Measurements from ENCODE around the gene CASK. TPM values are rescaled to one million over a fixed set of nuclear protein-coding genes. Genes with fewer than 3 reads are reported as not detected.

The CASK gene
- total RNA-seq, 1 experiment from 2014 or later = 29.4 TPM

- H4K20me1 ChIP-seq (ENCODE audit: insufficient read depth) = no peaks in the 10 kb centered on the region
- no peak for DNase-seq
- no peaks in the 10 kb centered on the region for H3F3A ChIP-seq (ENCODE audit: insufficient read depth, low read depth)
- no peaks in the 10 kb centered on the region for H3K27me3 ChIP-seq (ENCODE audit: insufficient read depth, low read depth)
- no peaks in the 10 kb centered on the region for H3K9me2 ChIP-seq (ENCODE audit: insufficient read depth)
- H3K27ac ChIP-seq = no peak within 1 kb of the TSS
- intact Hi-C loops (cut with micrococcal nuclease; ENCODE audit: unreplicated experiment) = no loop called here
- no peaks in the 10 kb centered on the region for H3K79me2 ChIP-seq (ENCODE audit: low read depth)
- TF ChIP-seq EZH2 (IDR thresholded peaks at IDR 0.05; ENCODE audit: low read depth) (no peak), CTCF (conservative IDR thresholded peaks at IDR 0.05) (no peak)
- CTCF ChIA-PET = no interaction called here
- POLR2A ChIA-PET (ENCODE audit: unreplicated experiment) = no interaction called here
- no peaks in the 10 kb centered on the region for H3K4me1 ChIP-seq (replicated peaks; ENCODE audit: insufficient read depth)
- H3K4me3 ChIP-seq = no peak within 1 kb of the TSS
- no peaks in the 10 kb centered on the region for H3K36me3 ChIP-seq (ENCODE audit: low read depth)
- no TSS peak for BruUV-seq (replicated peaks)
- no peaks in the 10 kb centered on the region for H3K9me3 ChIP-seq (ENCODE audit: insufficient read depth, low read depth)
- no peak within 1 kb of the TSS for H2AFZ ChIP-seq
- no peak within 1 kb of the TSS for H3K4me2 ChIP-seq
These were observed 234.5 kb downstream of the CASK start, which contains the start of gene GPR34 for GRCh38 chrX:41688835-41689234. Gene GPR34, plus strand, starts transcription at chrX:41688973. Its CDS starts 6,661 bp downstream, at chrX:41695634.

- ChIA-PET CTCF (no interaction called here), POLR2A (ENCODE audit: unreplicated experiment) (no interaction called here)
- no peak for TF ChIP-seq CTCF (conservative IDR thresholded peaks at IDR 0.05)
- no peak for TF ChIP-seq EZH2 (IDR thresholded peaks at IDR 0.05; ENCODE audit: low read depth)
- no peaks in the 10 kb centered on the region for H4K20me1 ChIP-seq (ENCODE audit: insufficient read depth)
- no peaks in the 10 kb centered on the region for H3F3A ChIP-seq (ENCODE audit: insufficient read depth, low read depth)
- H3K79me2 ChIP-seq (ENCODE audit: low read depth) = no peaks in the 10 kb centered on the region
- H3K4me3 ChIP-seq = no peak overlapping the region
- no peak overlapping the region for H3K27ac ChIP-seq
- DNase-seq = no peak
- H3K4me2 ChIP-seq = no peak overlapping the region
- intact Hi-C loops (cut with micrococcal nuclease; ENCODE audit: unreplicated experiment) = no loop called here
- H3K36me3 ChIP-seq (ENCODE audit: low read depth) = no peaks in the 10 kb centered on the region
- H3K9me3 ChIP-seq (ENCODE audit: insufficient read depth, low read depth) = no peaks in the 10 kb centered on the region
- no peaks in the 10 kb centered on the region for H3K4me1 ChIP-seq (replicated peaks; ENCODE audit: insufficient read depth)
- H3K9me2 ChIP-seq (ENCODE audit: insufficient read depth) = no peaks in the 10 kb centered on the region
- H3K27me3 ChIP-seq (ENCODE audit: insufficient read depth, low read depth) = no peaks in the 10 kb centered on the region
- no peak overlapping the region for H2AFZ ChIP-seq
- BruUV-seq (replicated peaks) = no TSS peak
These were observed 235.2 kb downstream of the CASK start for GRCh38 chrX:41688156-41688555.

- Histone ChIP-seq H3K4me1 (replicated peaks; ENCODE audit: insufficient read depth) (no peaks in the 10 kb centered on the region), H3K27me3 (ENCODE audit: insufficient read depth, low read depth) (no peaks in the 10 kb centered on the region), H3K36me3 (ENCODE audit: low read depth) (no peaks in the 10 kb centered on the region), H3K4me2 (no peak overlapping the region), H3K27ac (no peak overlapping the region), H3K4me3 (no peak overlapping the region), H3K9me2 (ENCODE audit: insufficient read depth) (no peaks in the 10 kb centered on the region), H2AFZ (no peak overlapping the region), H3F3A (ENCODE audit: insufficient read depth, low read depth) (no peaks in the 10 kb centered on the region), H3K79me2 (ENCODE audit: low read depth) (no peaks in the 10 kb centered on the region), H3K9me3 (ENCODE audit: insufficient read depth, low read depth) (no peaks in the 10 kb centered on the region), H4K20me1 (ENCODE audit: insufficient read depth) (no peaks in the 10 kb centered on the region)
- ChIA-PET POLR2A (ENCODE audit: unreplicated experiment) (no interaction called here), CTCF (no interaction called here)
- DNase-seq = no peak
- TF ChIP-seq CTCF (conservative IDR thresholded peaks at IDR 0.05) (no peak), EZH2 (IDR thresholded peaks at IDR 0.05; ENCODE audit: low read depth) (no peak)
- no TSS peak for BruUV-seq (replicated peaks)
- intact Hi-C loops (cut with micrococcal nuclease; ENCODE audit: unreplicated experiment) = no loop called here
These were observed 236.6 kb downstream of the CASK start for GRCh38 chrX:41686788-41687187.

Data from PC-9 (cell line).